Suprapubic skin (tissue), 4 donors: Measurements from ENCODE around the gene SPTBN1.

ENCODE experiments used
- CTCF ChIP-seq, 2 donors: fragments of 200-600 bp in 1 of 2; fragments of 450-650 bp in 1 of 2; sonication (generic) in 1 of 2; IDR thresholded peaks; one replicate each; pipeline ENCODE4 v1.5.1; 2016 to 2019; ENCODE audit warnings: antibody characterized with exemption in 2 of 2, mild to moderate bottlenecking in 1 of 2, moderate library complexity in 1 of 2
- EP300 ChIP-seq: sonication (generic); formaldehyde crosslinking; IDR thresholded peaks from one replicate; pipeline ENCODE4 v1.6.1; 2017; ENCODE audit warnings: antibody characterized with exemption
- POLR2A ChIP-seq, 2 donors: fragments of 450-650 bp; IDR thresholded peaks; one replicate each; pipeline ENCODE4 v1.6.1; 2017; ENCODE audit warnings: antibody characterized with exemption in 2 of 2, mild to moderate bottlenecking in 2 of 2, moderate library complexity in 2 of 2
- POLR2AphosphoS5 ChIP-seq, 3 donors: sonication (generic); formaldehyde crosslinking; IDR thresholded peaks; one replicate each; pipeline ENCODE4 v1.6.1; 2017; ENCODE audit warnings: antibody characterized with exemption in 3 of 3

- TF ChIP-seq CTCF (IDR thresholded peaks at IDR 0.05), result no peak
- no peak for TF ChIP-seq POLR2A (IDR thresholded peaks at IDR 0.05)
- no peak for TF ChIP-seq POLR2AphosphoS5 (IDR thresholded peaks at IDR 0.05)
- TF ChIP-seq EP300, result no peak
These were observed 219.6 kb downstream of the SPTBN1 start for GRCh38 chr2:54675738-54676137.
